K562 (cell line): ENCODE data around the gene KLHL33. TPM values are rescaled to one million over a fixed set of nuclear protein-coding genes. Genes with fewer than 3 reads are reported as not detected.
A peak's percentile ranks its signal among the peaks of the same experiment; 100 is the strongest.

Source experiments
- ASH1L ChIP-seq: fragments of 450-650 bp; IDR thresholded peaks from 2 replicates; pipeline ENCODE4 v1.6.1; 2018; ENCODE audit warnings: borderline replicate concordance, mild to moderate bottlenecking, low read depth; ENCODE audit not compliant: partially characterized antibody
- BACH1 ChIP-seq: fragments of 200-800 bp; sonication (Bioruptor generic); IDR thresholded peaks from 2 replicates; pipeline ENCODE4 v1.6.1; 2016; ENCODE audit warnings: missing genetic modification characterization, missing compliant biosample characterization
- CREM ChIP-seq: IDR thresholded peaks from 2 replicates; pipeline ENCODE4 v1.6.1; 2014; ENCODE audit warnings: antibody characterized with exemption, low read depth
- FOXM1 ChIP-seq, 2 experiments: fragments of 450-650 bp in 1 of 2; sonication (generic) in 1 of 2; formaldehyde crosslinking in 1 of 2; IDR thresholded peaks; 2 replicates each; pipeline versions ENCODE4 v1.6.1 to v1.9.0; 2017 to 2022; ENCODE audit warnings: low read depth in 2 of 2, mild to moderate bottlenecking in 2 of 2, missing genetic modification reagents in 1 of 2, moderate library complexity in 1 of 2
- HDAC3 ChIP-seq: fragments of 450-650 bp; IDR thresholded peaks from 2 replicates; pipeline ENCODE4 v1.6.1; 2018; ENCODE audit warnings: borderline replicate concordance, mild to moderate bottlenecking, moderate library complexity; ENCODE audit not compliant: partially characterized antibody
- KDM1A ChIP-seq, 2 experiments: fragments of 450-650 bp; IDR thresholded peaks; 2 replicates each; pipeline ENCODE4 v1.6.1; 2016; ENCODE audit warnings: mild to moderate bottlenecking in 2 of 2
- KDM2B ChIP-seq: fragments of 250-450 bp; sonication (Bioruptor Pico); IDR thresholded peaks from 2 replicates; pipeline ENCODE4 v1.8.0; 2021; ENCODE audit warnings: mild to moderate bottlenecking, moderate library complexity
- LEF1 ChIP-seq: fragments of 450-650 bp; IDR thresholded peaks from 2 replicates; pipeline ENCODE4 v1.6.1; 2016; ENCODE audit warnings: mild to moderate bottlenecking
- MXD1 ChIP-seq: fragments of 250-450 bp; sonication (Bioruptor Pico); IDR thresholded peaks from 2 replicates; pipeline ENCODE4 v1.8.0; 2021; ENCODE audit warnings: borderline replicate concordance, mild to moderate bottlenecking, moderate library complexity; ENCODE audit not compliant: poor library complexity, severe bottlenecking
- PATZ1 ChIP-seq: fragments of 250-450 bp; sonication (Bioruptor Pico); IDR thresholded peaks from 2 replicates; pipeline ENCODE4 v1.5.0; 2020; ENCODE audit warnings: mild to moderate bottlenecking, borderline replicate concordance
- PHB ChIP-seq: fragments of 250-450 bp; sonication (Bioruptor Pico); IDR thresholded peaks from 2 replicates; pipeline ENCODE4 v1.5.0; 2021
- PHF20 ChIP-seq: fragments of 450-650 bp; IDR thresholded peaks from 2 replicates; pipeline ENCODE4 v1.6.1; 2018; ENCODE audit not compliant: partially characterized antibody
- PKNOX1 ChIP-seq: fragments of 450-650 bp; IDR thresholded peaks from 2 replicates; pipeline ENCODE4 v1.6.1; 2016
- POLR3A ChIP-seq: IDR thresholded peaks from 2 replicates; pipeline ENCODE4 v1.6.1; 2011; ENCODE audit warnings: borderline replicate concordance, mild to moderate bottlenecking, moderate library complexity; ENCODE audit not compliant: insufficient read length, insufficient read depth; ENCODE audit errors: extremely low read depth
- POLR3G ChIP-seq: IDR thresholded peaks from 2 replicates; pipeline ENCODE4 v1.6.1; 2011; ENCODE audit not compliant: insufficient read length, insufficient replicate concordance; ENCODE audit errors: extremely low read depth
- PTTG1 ChIP-seq: fragments of 450-650 bp; IDR thresholded peaks from 2 replicates; pipeline ENCODE4 v1.6.1; 2016; ENCODE audit warnings: low read depth, mild to moderate bottlenecking, missing genetic modification characterization, missing compliant biosample characterization
- RAD21 ChIP-seq, 2 experiments: fragments of 250-450 bp in 1 of 2; fragments of 450-650 bp in 1 of 2; sonication (Bioruptor Pico) in 1 of 2; formaldehyde crosslinking in 1 of 2; IDR thresholded peaks in 1 of 2; conservative IDR thresholded peaks in 1 of 2; 2 replicates each; pipeline versions ENCODE4 v1.4.0 to v1.8.0; 2020 to 2022; ENCODE audit warnings: mild to moderate bottlenecking in 2 of 2, moderate library complexity in 1 of 2
- RBM15 ChIP-seq: fragments of 200-400 bp; formaldehyde crosslinking; IDR thresholded peaks from 2 replicates; pipeline ENCODE4 v1.6.1; 2018; ENCODE audit warnings: mild to moderate bottlenecking, low read length, moderate library complexity; ENCODE audit not compliant: insufficient read depth
- RBM39 ChIP-seq: fragments of 200-400 bp; formaldehyde crosslinking; optimal IDR thresholded peaks from 2 replicates; pipeline ENCODE3; 2018; ENCODE audit warnings: low read depth, low read length
- SMARCA4 ChIP-seq: fragments of 450-650 bp; IDR thresholded peaks from 2 replicates; pipeline ENCODE4 v1.6.1; 2016
- ZNF785 ChIP-seq: fragments of 250-450 bp; sonication (Bioruptor Pico); IDR thresholded peaks from 2 replicates; pipeline ENCODE4 v1.4.0; 2020; ENCODE audit warnings: mild to moderate bottlenecking
- polyA plus RNA-seq, 8 experiments: library from polyadenylated mRNA; depleted of rRNA in 4 of 8; stranded (reverse) in 5 of 8; unstranded in 3 of 8; fragments of >200 nt; fragmentation: Nextera tagmentation in 2 of 8; fragmentation: Illumina TruSeq in 1 of 8; extraction: Ambion mirVana in 2 of 8; extraction: Trizol in 1 of 8; gene quantifications; 2 replicates each; pipeline versions ENCODE4 v1.2.1 to v1.2.3, GENCODE V29; 2011 to 2014; ENCODE audit warnings: inconsistent platforms in 1 of 8, missing spikeins in 1 of 8
- total RNA-seq, 7 experiments: library from RNA; depleted of rRNA in 6 of 7; stranded (reverse); fragments of >200 nt in 6 of 7; fragmentation: Illumina TruSeq in 2 of 7; extraction: Trizol in 2 of 7; gene quantifications; 2 replicates each; pipeline versions ENCODE4 v1.2.1 to v1.2.3, GENCODE V29; 2011 to 2021; ENCODE audit warnings: low replicate concordance in 1 of 7
- TF ChIP-seq, protein P1 (sequence below): sonication (generic); IDR thresholded peaks from 2 replicates; pipeline ENCODE4 v1.6.1; 2016

Gene KLHL33
- total and polyA plus RNA-seq, 9 of the 15 experiments (the other 6 are each of a cell fraction or from before 2014, with no cell fraction given) = 0.04 to 0.27 (median 0.13) TPM; not detected in 6

- TF ChIP-seq PHF20 (no peak), KDM1A (IDR thresholded peaks at IDR 0.05) (no peak), MXD1 (no peak), LEF1 (no peak), PKNOX1 (no peak; the same call in 1 of the 2 replicates), FOXM1 (IDR thresholded peaks at IDR 0.05; ENCODE audit: low read depth) (no peak), FOXM1 (CRISPR knock-in tag; IDR thresholded peaks at IDR 0.05; ENCODE audit: low read depth) (0 out of 2 replicates have a peak, but pooled peaks have one; percentile 70), PHB (CRISPR knock-in tag) (no peak), RBM15 (no peak), HDAC3 (no peak), ZNF785 (CRISPR knock-in tag) (no peak), RAD21 (CRISPR knock-in tag; conservative IDR thresholded peaks at IDR 0.05 in 1 of 2, IDR thresholded peaks at IDR 0.05 in 1 of 2) (no peak), BACH1 (tag) (no peak), POLR3A (no peak), KDM2B (CRISPR knock-in tag) (no peak), CREM (no peak), POLR3G (no peak), RBM39 (no peak), SMARCA4 (peak; percentile 15; the same call in 1 of the 2 replicates), ASH1L (no peak), PATZ1 (CRISPR knock-in tag) (no peak), PTTG1 (tag) (no peak)
- TF ChIP-seq, protein P1, sequence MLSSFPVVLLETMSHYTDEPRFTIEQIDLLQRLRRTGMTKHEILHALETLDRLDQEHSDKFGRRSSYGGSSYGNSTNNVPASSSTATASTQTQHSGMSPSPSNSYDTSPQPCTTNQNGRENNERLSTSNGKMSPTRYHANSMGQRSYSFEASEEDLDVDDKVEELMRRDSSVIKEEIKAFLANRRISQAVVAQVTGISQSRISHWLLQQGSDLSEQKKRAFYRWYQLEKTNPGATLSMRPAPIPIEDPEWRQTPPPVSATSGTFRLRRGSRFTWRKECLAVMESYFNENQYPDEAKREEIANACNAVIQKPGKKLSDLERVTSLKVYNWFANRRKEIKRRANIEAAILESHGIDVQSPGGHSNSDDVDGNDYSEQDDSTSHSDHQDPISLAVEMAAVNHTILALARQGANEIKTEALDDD = 0 out of 2 replicates have a peak, but pooled peaks have one; percentile 8
Observed at GRCh38 chr14:20469242-20469889, 33.4 kb upstream of the KLHL33 start, which contains the start of gene PNP (continued).
